Measurements from ENCODE around the gene SCN1B.
"Not testable (repeated sequence)": the region's sequence is repeated elsewhere in the genome, so short reads cannot be mapped to it uniquely, and the experiment has no call there.

Gene SCN1B

GRCh38 chr19:35030257-35031071 lies at the start of gene SCN1B:
Gene SCN1B, plus strand, starts transcription at chr19:35030470. Its CDS starts 351 bp downstream, at chr19:35030821.
- DNase-seq (ENCODE audit: low spot score) = peak; percentile 78

DNA sequence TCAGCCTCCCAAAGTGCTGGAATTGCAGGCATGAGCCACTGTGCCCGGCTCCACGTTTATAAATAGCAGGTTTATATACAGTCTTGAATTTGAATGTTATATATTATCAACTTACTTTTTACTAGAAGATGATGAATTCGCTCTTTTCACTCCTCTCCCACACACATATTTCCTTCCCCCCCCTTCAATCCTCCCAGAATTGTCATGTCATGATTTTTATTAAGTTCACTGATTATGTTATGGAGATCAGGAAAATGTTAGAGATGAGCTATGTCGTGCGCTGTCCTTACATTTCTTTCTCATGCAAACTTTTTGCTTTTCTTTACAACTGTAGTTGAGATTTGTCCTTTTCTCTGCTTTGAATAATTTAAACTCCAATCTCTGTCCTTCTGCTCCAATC lies 48.0 kb upstream of the SCN1B start:
- DNase-seq (ENCODE audit: low spot score) = no peak

GRCh38 chr19:34983786-34984185 lies 46.5 kb upstream of the SCN1B start:
- DNase-seq (ENCODE audit: low spot score) = no peak

DNA sequence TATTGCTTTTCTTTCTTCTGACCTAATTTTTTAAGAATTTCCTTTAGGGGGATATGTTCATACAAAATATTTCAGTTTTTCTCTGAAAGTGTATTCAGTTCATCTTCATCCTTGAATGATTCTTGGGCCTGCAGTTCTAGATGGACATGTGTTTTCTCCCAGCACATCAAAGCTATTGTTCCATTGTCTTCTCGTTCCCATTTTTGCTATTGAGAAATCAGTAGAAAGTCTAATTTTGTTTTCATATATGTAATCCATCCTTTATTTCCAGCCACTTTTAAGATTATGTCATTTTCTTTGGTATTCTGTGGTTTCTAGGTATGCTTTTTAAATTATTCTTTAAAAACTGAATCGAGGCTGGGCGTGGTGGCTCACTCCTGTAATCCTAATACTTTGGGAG lies 46.0 kb upstream of the SCN1B start:
- no peak for DNase-seq (ENCODE audit: low spot score)

GRCh38 chr19:34985249-34986022 lies 44.8 kb upstream of the SCN1B start:
- no peak for DNase-seq (ENCODE audit: low spot score)

DNA sequence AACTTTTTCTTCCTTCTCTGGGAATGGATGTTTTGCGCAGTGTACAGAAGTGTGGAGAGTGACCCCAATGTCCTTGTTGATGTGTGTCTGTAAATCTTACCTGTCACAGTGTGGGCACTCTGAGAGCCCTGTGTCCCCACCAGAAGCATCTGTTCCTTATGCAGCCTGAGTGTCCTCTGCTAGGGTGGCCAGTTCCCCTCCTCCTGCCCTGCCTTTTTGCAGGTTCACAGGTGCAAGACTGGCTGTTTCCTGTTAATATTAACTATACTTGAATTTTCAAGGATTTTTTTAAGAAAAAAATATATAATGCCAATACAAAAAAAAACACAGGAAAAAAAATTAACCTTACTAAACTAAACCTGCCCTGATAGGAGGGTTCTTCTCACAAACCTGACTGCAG lies 42.2 kb upstream of the SCN1B start:
- no peak for DNase-seq (ENCODE audit: low spot score)

GRCh38 chr19:34989298-34989697 lies 41.0 kb upstream of the SCN1B start:
- DNase-seq (ENCODE audit: low spot score) = no peak

DNA sequence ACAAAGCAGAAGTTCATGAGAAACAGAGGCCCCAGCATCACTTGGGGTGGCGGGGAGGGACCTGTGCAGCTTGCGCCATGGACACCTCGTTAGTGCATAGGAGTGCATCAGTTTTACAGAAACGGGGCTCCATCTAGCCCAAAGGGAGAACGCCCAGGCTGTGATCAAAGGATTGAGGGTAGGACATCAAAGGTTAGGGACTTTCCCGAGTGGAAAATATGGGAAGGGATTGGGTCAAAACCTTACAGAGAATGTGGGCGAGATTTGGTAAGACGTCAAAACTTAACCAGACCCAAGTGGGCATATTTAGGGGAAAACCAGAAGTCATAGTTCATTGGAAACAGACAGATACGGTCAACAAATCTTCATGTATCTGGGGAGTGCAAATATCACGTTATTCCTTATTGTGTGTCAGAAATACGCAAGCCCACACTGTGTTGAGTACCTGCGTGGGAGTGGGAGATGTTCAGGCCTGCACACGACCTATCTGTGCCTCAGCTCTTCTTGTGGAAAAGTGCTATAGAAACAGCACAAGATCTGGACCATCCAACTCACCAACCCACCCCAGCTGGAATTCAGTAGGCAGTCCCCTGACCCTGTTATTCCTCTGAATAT lies 39.6 kb upstream of the SCN1B start:
- no peak for DNase-seq (ENCODE audit: low spot score)

DNA sequence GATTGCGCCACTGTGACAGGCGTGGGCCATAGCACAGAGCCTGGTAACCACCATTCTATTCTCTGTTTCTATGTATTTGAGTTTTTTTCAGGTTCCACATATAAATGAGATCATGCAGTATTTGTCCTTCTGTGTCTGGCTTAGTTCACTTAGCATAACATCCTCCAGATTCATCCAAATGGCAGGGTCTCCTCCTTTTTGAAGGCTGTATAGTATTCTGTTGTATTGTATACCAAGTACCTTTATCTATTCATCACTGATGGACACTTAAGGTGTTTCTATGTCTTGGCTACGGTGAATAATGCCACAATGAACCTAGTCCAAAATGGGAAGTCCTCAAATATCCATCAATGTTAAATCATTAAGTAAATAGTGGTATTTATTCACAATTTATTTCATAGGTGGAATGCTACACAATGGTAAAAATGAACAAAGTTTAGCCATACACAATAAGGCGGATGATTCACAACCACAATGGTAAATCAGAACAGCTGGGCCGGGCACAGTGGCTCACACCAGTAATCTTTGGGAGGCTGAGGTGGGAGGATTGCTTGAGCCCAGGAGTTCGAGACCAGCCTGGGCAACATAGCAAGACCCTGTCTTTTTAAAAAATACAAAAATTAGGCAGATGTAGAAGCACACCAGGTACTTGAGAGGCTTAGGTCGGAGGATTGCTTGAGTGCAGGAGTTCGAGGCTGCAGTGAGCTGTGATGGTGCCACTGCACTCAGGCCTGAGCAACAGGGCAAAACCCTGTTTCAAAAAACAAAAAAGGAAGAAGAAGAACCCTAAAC lies 38.5 kb upstream of the SCN1B start:
- no peak for DNase-seq (ENCODE audit: low spot score)

GRCh38 chr19:34992582-34992981 lies 37.7 kb upstream of the SCN1B start:
- not testable (repeated sequence) for DNase-seq (ENCODE audit: low spot score)

DNA sequence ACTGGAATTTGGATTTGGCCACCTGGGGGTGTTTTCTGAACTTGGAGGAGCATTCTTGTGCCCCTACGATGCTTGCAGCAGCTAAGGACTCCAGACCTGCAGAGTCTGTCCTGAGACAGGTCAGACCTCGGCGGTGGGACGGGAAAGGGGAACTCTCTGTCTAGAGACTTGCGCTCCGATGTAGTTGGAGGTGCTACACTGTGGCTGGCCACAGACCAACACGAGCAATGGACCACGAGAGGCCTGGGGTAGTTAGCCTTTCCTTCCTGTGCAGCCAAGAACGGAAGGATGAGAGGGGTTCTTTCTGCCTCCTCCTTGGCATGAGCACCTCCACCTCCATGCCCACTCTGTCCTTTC lies 36.0 kb upstream of the SCN1B start:
- no peak for DNase-seq (ENCODE audit: low spot score)

DNA sequence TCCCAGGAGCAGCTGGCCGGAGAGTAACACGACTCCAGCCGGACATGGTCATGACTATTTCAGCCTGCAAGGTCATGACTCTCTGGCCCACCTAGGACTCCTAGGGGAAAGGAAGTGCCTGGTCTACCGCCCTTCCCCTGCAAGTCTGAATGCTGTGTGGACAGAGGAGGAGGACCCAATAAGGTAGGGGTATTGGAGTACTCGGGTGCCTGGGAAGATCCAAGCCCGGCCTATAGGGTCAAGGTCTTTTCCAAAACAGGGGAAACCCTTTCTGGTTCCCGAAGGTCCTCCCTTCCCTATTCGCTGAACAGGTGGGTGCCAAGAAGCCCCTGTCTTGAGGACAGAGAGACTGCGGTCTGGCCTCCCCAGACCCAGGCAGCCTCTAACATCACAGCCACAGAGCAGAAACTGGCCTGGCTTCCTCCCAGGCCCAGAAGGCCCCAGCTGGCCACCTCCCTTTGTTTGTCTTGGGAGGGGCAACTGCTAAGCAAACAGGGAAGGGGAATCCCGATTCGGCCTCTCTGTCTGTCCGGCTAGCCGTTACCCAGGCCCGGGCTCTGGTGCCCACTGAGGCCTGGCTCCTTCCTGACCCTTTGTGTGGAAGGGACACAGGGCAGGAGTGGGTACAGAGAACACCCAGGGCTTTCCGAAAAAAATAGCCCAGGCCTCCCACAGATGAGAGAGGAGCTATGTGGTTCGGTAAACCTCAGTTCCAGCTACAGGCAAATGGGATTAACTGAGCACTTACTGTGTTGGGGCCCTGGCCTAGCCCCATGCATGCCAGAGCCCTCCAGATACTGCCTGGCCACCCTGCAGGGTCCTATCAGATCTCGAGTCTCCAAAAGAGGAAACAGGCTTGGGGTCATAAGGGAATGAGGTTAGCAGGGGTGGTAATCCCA lies 35.4 kb upstream of the SCN1B start:
- no peak for DNase-seq (ENCODE audit: low spot score)

DNA sequence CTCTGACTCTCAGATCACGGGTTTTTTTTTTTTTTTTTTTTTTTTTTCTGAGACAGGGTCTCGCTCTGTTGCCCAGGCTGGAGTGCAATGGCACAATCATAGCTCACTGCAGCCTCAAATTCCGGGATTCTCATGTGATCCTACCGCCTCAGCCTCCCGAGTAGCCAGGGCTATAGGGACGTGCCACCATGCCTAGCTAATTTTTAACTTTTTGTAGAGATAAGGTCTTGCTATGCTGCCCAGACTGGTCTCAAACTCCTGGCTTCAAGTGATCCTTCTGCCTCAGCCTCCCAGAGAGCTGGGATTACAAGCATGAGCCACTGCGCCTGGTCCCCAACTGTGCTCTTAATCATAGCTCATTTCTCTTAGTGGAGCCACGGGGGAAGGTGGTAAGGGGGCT lies 34.7 kb upstream of the SCN1B start:
- DNase-seq (ENCODE audit: low spot score) = no peak

DNA sequence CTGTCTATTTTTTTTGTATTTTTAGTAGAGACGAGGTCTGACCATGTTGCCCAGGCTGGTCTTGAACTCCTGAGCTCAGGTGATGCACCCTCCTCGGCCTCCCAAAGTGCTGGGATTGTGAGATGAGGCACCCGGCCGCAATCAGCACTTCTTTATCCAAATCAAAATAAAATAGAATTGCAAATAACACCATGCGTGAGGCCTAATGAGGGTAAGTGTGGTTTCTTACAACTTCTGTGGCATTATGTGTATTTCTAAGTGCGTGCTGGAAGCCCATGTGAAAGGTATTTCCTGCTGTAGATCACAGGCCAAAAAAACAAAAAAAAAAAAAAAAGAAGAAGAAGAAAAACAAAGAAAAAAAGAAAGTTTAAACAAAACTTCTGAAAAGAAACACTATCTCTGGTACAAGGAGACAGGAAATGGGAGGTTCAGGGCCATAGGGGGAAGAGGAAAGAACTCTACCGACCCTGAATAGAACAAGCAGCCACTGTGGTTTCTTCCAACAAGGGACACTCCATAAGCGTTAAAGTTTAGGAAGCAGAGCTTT lies 33.1 kb upstream of the SCN1B start:
- DNase-seq (ENCODE audit: low spot score) = no peak

- not testable (repeated sequence) for DNase-seq (ENCODE audit: low spot score)
Measured at GRCh38 chr19:34998224-34998623, 32.0 kb upstream of the SCN1B start.

- DNase-seq (ENCODE audit: low spot score) = peak; percentile 64
Measured at GRCh38 chr19:34998777-34999497, 31.3 kb upstream of the SCN1B start.

DNA sequence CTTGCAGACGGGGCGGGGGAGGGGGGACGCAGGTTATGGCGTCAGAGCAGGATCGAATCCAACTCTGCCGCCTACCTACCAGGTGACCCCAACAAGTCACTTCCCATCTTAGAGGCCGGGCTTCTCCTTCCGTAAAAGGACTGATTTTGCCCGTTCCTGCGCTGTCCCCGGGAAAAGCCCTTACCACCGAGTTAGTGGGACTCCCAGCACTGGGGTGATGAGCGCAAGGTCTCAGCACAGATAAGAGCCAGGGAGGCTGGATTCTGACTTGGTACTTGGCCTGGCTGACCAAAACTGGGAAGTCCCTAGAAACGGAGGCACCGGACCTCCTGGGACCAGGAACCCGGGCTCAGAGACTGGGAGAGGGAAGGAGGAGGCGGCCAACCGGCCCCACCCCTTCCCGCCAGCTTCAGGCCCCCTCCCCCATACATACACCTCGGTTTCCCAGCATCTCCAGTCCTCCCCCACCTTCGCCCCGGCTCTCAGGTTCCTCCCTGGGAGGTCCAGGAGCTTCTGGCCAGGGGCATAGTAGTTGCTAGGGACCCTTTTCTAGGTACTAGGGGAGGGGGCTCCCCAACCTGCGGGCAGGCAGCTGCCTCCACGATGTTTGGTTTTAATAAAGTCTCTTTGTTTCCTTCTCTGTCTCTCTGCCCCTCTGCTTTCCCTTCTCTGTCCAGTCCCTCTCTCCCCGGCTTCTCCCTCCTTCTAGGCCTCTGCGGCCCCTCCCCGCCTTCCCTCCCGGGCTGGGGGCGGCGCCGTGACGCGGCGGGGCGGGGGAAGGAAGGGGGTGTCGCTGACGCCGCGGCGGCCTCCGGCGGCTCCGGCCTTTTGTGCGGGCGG lies 30.6 kb upstream of the SCN1B start, which contains the start of gene GRAMD1A:
Gene GRAMD1A (plus strand): TSS at position 826 of the 840 bp plus-strand sequence. CDS start 156 bp downstream, outside the sequence.
- no peak for DNase-seq (ENCODE audit: low spot score)

- DNase-seq (ENCODE audit: low spot score) = peak; percentile 89
Measured at GRCh38 chr19:35000338-35000646, 30.0 kb upstream of the SCN1B start.
